Suprapubic skin (tissue), 4 donors: Measurements from ENCODE around the gene PET100.

Experiments
- POLR2A ChIP-seq, 2 donors: fragments of 450-650 bp; IDR thresholded peaks; one replicate each; pipeline ENCODE4 v1.6.1; 2017; ENCODE audit warnings: antibody characterized with exemption in 2 of 2, mild to moderate bottlenecking in 2 of 2, moderate library complexity in 2 of 2
- POLR2AphosphoS5 ChIP-seq, 3 donors: sonication (generic); formaldehyde crosslinking; IDR thresholded peaks; one replicate each; pipeline ENCODE4 v1.6.1; 2017; ENCODE audit warnings: antibody characterized with exemption in 3 of 3

- TF ChIP-seq POLR2AphosphoS5 (IDR thresholded peaks at IDR 0.05) = no peak
- no peak for TF ChIP-seq POLR2A (IDR thresholded peaks at IDR 0.05)
Measured at GRCh38 chr19:7619671-7620441, 9.7 kb upstream of the PET100 start.
